ENCODE measurements around the gene ULK2. TPM values are rescaled to one million over a fixed set of nuclear protein-coding genes. Genes with fewer than 3 reads are reported as not detected.
"Not testable (repeated sequence)": the region's sequence is repeated elsewhere in the genome, so short reads cannot be mapped to it uniquely, and the experiment has no call there.

The ULK2 gene
- total and polyA plus RNA-seq, 10 of the 15 experiments (the other 5 are each of a cell fraction or from before 2014, with no cell fraction given), result 0.29 to 5.3 (median 1.6) TPM

GRCh38 chr17:19865021-19865420, 2.7 kb downstream of the ULK2 start (continued):
- TF ChIP-seq, protein P1, sequence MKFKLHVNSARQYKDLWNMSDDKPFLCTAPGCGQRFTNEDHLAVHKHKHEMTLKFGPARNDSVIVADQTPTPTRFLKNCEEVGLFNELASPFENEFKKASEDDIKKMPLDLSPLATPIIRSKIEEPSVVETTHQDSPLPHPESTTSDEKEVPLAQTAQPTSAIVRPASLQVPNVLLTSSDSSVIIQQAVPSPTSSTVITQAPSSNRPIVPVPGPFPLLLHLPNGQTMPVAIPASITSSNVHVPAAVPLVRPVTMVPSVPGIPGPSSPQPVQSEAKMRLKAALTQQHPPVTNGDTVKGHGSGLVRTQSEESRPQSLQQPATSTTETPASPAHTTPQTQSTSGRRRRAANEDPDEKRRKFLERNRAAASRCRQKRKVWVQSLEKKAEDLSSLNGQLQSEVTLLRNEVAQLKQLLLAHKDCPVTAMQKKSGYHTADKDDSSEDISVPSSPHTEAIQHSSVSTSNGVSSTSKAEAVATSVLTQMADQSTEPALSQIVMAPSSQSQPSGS (IDR thresholded peaks at IDR 0.05; ENCODE audit: low read length), result no peak
- TF ChIP-seq MYB (IDR thresholded peaks at IDR 0.05; ENCODE audit: borderline replicate concordance, low read depth, low read length), result no peak
- no peak for TF ChIP-seq IRF4 (IDR thresholded peaks at IDR 0.05; ENCODE audit: low read depth, low read length)
- no peak for TF ChIP-seq GABPA (IDR thresholded peaks at IDR 0.05; ENCODE audit: low read depth)
- no peak for TF ChIP-seq TCF7 (IDR thresholded peaks at IDR 0.05; ENCODE audit: borderline replicate concordance)
- TF ChIP-seq NR2C1 (IDR thresholded peaks at IDR 0.05), result no peak
- no peak for TF ChIP-seq DPF2 (IDR thresholded peaks at IDR 0.05)
- TF ChIP-seq BCL11A (IDR thresholded peaks at IDR 0.05; ENCODE audit: low read depth, low read length), result no peak
- TF ChIP-seq CREM (IDR thresholded peaks at IDR 0.05; ENCODE audit: low read depth), result no peak
- TF ChIP-seq TAF1 (IDR thresholded peaks at IDR 0.05; ENCODE audit: borderline replicate concordance, low read depth, low read length), result no peak
- TF ChIP-seq RELB (IDR thresholded peaks at IDR 0.05; ENCODE audit: low read depth), result no peak
- no peak for TF ChIP-seq NKRF (conservative IDR thresholded peaks at IDR 0.05)

DNA sequence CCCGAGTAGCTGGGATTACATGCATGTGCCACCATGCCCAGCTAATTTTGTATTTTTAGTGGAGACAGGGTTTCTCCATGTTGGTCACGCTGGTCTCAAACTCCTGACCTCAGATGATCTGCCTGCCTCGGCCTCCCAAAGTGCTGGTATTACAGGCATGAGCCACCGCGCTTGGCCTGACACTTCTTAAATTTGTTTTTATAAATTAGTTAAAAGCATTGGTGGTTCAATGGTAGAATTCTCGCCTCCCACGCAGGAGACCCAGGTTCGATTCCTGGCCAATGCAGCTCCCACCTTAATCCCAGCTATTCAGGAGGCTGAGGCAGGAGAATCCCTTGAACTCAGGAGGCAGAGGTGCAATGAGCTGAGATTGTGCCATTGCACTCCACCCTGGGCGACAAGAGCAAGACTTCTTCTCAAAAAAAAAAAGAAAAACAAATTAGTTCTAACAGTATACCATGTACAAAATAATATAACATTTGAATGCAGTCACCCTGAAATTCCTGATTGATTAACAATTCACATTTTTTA, 7.0 kb downstream of the ULK2 start:
- RAD21 ChIA-PET (ENCODE audit: unreplicated experiment); SMC1A ChIA-PET (ENCODE audit: uncharacterized antibody, unreplicated experiment); in situ Hi-C loops (cut with MboI); H3K9ac ChIP-seq (ENCODE audit: control insufficient read depth, insufficient read depth, low read length); H3K4me2 ChIP-seq (ENCODE audit: control insufficient read depth, insufficient read depth); POLR2A ChIA-PET; DNase-seq (ENCODE audit: low read depth, low spot score); H3K27me3 ChIP-seq (replicated peaks in 1 of 2; ENCODE audit: control insufficient read depth in 2 of 2, insufficient read depth in 2 of 2, low read length in 1 of 2); H3K9me3 ChIP-seq (replicated peaks; ENCODE audit: control insufficient read depth, insufficient read depth, low read length); intact Hi-C loops (cut with micrococcal nuclease; ENCODE audit: unreplicated experiment); H3K4me3 ChIP-seq; CTCF ChIA-PET; H3K4me1 ChIP-seq (ENCODE audit: control insufficient read depth, insufficient read depth, low read length); FAIRE-seq; H4K20me1 ChIP-seq (ENCODE audit: control insufficient read depth, insufficient read depth); BruUV-seq (replicated peaks); H3K79me2 ChIP-seq (ENCODE audit: control insufficient read depth, insufficient read depth, low read length); ATAC-seq; H2AFZ ChIP-seq (ENCODE audit: control insufficient read depth, low read depth, low read length); H3K36me3 ChIP-seq (ENCODE audit: control insufficient read depth in 2 of 2, insufficient read depth in 2 of 2, low read length in 1 of 2); H3K27ac ChIP-seq (ENCODE audit: control insufficient read depth, insufficient read depth): not testable (repeated sequence)
- WGBS (ENCODE audit: insufficient coverage, insufficient replicate concordance, low lambda C conversion rate, missing lambda C conversion rate), result 83% methylated on average over 8 of the region's 9 CpGs
